ENCODE measurements around the gene SARDH.

SARDH gene

GRCh38 chr9:133669182-133669801, 68.9 kb downstream of the SARDH start:
- H3K27me3 ChIP-seq (replicated peaks; ENCODE audit: insufficient read depth, low read length): peaks cover 80% of the 10 kb centered on the region
- no peaks in the 10 kb centered on the region for H3K9me2 ChIP-seq (replicated peaks; ENCODE audit: insufficient read depth, low read length)
- H4K20me1 ChIP-seq (ENCODE audit: insufficient read depth, low read length): no peaks in the 10 kb centered on the region
- TF ChIP-seq EZH2 (optimal IDR thresholded peaks at IDR 0.05; ENCODE audit: low read depth, low read length): no peak
- no peak for TF ChIP-seq EZH2phosphoT487 (IDR thresholded peaks at IDR 0.05; ENCODE audit: low read length)
- TF ChIP-seq CTCF (IDR thresholded peaks at IDR 0.05; ENCODE audit: low read length): no peak
- no peaks in the 10 kb centered on the region for H3F3A ChIP-seq (ENCODE audit: insufficient read depth, low read length)
- no peak for DNase-seq
- no peaks in the 10 kb centered on the region for H3K36me3 ChIP-seq (replicated peaks; ENCODE audit: insufficient read depth, low read length)
- no peak overlapping the region for H2AFZ ChIP-seq (ENCODE audit: low read length)
- no peak overlapping the region for H3K9ac ChIP-seq (ENCODE audit: low read length)
- H3K4me2 ChIP-seq (ENCODE audit: low read depth, low read length): no peak overlapping the region
- H3K4me3 ChIP-seq (ENCODE audit: low read length): no peak overlapping the region
- H3K27ac ChIP-seq (ENCODE audit: low read length): no peak overlapping the region
- H3K9me3 ChIP-seq (replicated peaks; ENCODE audit: insufficient read depth, low read length): no peaks in the 10 kb centered on the region
- H3K4me1 ChIP-seq (ENCODE audit: low read length): no peaks in the 10 kb centered on the region
- no peaks in the 10 kb centered on the region for H3K79me2 ChIP-seq (ENCODE audit: low read length)

- Histone ChIP-seq H3K9me2 (replicated peaks; ENCODE audit: insufficient read depth, low read length) (no peaks in the 10 kb centered on the region), H2AFZ (ENCODE audit: low read length) (no peak overlapping the region), H3K9me3 (replicated peaks; ENCODE audit: insufficient read depth, low read length) (no peaks in the 10 kb centered on the region), H3K9ac (ENCODE audit: low read length) (no peak overlapping the region), H3K27ac (ENCODE audit: low read length) (no peak overlapping the region), H3K27me3 (replicated peaks; ENCODE audit: insufficient read depth, low read length) (peaks cover 80% of the 10 kb centered on the region), H4K20me1 (ENCODE audit: insufficient read depth, low read length) (no peaks in the 10 kb centered on the region), H3K4me2 (ENCODE audit: low read depth, low read length) (no peak overlapping the region), H3F3A (ENCODE audit: insufficient read depth, low read length) (no peaks in the 10 kb centered on the region), H3K4me1 (ENCODE audit: low read length) (no peaks in the 10 kb centered on the region), H3K4me3 (ENCODE audit: low read length) (no peak overlapping the region), H3K36me3 (replicated peaks; ENCODE audit: insufficient read depth, low read length) (no peaks in the 10 kb centered on the region), H3K79me2 (ENCODE audit: low read length) (no peaks in the 10 kb centered on the region)
- DNase-seq: no peak
- TF ChIP-seq CTCF (IDR thresholded peaks at IDR 0.05; ENCODE audit: low read length) (no peak), EZH2phosphoT487 (IDR thresholded peaks at IDR 0.05; ENCODE audit: low read length) (no peak), EZH2 (optimal IDR thresholded peaks at IDR 0.05; ENCODE audit: low read depth, low read length) (no peak)
Observed at GRCh38 chr9:133667759-133668450, 70.2 kb downstream of the SARDH start.

GRCh38 chr9:133666845-133667244, 71.3 kb downstream of the SARDH start:
- no peak for TF ChIP-seq EZH2phosphoT487 (IDR thresholded peaks at IDR 0.05; ENCODE audit: low read length)
- no peak for TF ChIP-seq EZH2 (optimal IDR thresholded peaks at IDR 0.05; ENCODE audit: low read depth, low read length)
- no peak for TF ChIP-seq CTCF (IDR thresholded peaks at IDR 0.05; ENCODE audit: low read length)
- no peaks in the 10 kb centered on the region for H3K9me2 ChIP-seq (replicated peaks; ENCODE audit: insufficient read depth, low read length)
- H3K27me3 ChIP-seq (replicated peaks; ENCODE audit: insufficient read depth, low read length): peaks cover 80% of the 10 kb centered on the region
- no peak overlapping the region for H3K9ac ChIP-seq (ENCODE audit: low read length)
- no peak overlapping the region for H3K27ac ChIP-seq (ENCODE audit: low read length)
- no peaks in the 10 kb centered on the region for H3K4me1 ChIP-seq (ENCODE audit: low read length)
- no peak overlapping the region for H3K4me3 ChIP-seq (ENCODE audit: low read length)
- H3K79me2 ChIP-seq (ENCODE audit: low read length): no peaks in the 10 kb centered on the region
- no peaks in the 10 kb centered on the region for H4K20me1 ChIP-seq (ENCODE audit: insufficient read depth, low read length)
- H3K9me3 ChIP-seq (replicated peaks; ENCODE audit: insufficient read depth, low read length): no peaks in the 10 kb centered on the region
- H3K4me2 ChIP-seq (ENCODE audit: low read depth, low read length): no peak overlapping the region
- no peaks in the 10 kb centered on the region for H3F3A ChIP-seq (ENCODE audit: insufficient read depth, low read length)
- DNase-seq: no peak
- no peaks in the 10 kb centered on the region for H3K36me3 ChIP-seq (replicated peaks; ENCODE audit: insufficient read depth, low read length)
- no peak overlapping the region for H2AFZ ChIP-seq (ENCODE audit: low read length)
